HUES48 (cell line): ENCODE measurements around the gene HVCN1.
"Not testable (repeated sequence)": the region's sequence is repeated elsewhere in the genome, so short reads cannot be mapped to it uniquely, and the experiment has no call there.

ENCODE experiments used
- H3K27ac ChIP-seq: one replicate; pipeline ENCODE4 v1.7.0; 2013; ENCODE audit warnings: low read depth, low read length, inconsistent platforms
- H3K27me3 ChIP-seq: 2 replicates; pipeline ENCODE4 v1.6.1; 2013; ENCODE audit warnings: mild to moderate bottlenecking, low read length; ENCODE audit not compliant: control insufficient read depth, insufficient read depth
- H3K36me3 ChIP-seq: 2 replicates; pipeline ENCODE4 v1.6.1; 2013; ENCODE audit warnings: low read length; ENCODE audit not compliant: control insufficient read depth, insufficient read depth
- H3K4me1 ChIP-seq: 2 replicates; pipeline ENCODE4 v1.6.1; 2013; ENCODE audit warnings: mild to moderate bottlenecking, low read length; ENCODE audit not compliant: control insufficient read depth, insufficient read depth
- H3K4me3 ChIP-seq: 2 replicates; pipeline ENCODE4 v1.5.1; 2013; ENCODE audit warnings: mild to moderate bottlenecking, low read depth, low read length
- H3K9ac ChIP-seq: 2 replicates; pipeline ENCODE4 v1.6.1; 2013; ENCODE audit warnings: mild to moderate bottlenecking, low read depth, low read length, moderate library complexity
- H3K9me3 ChIP-seq: 2 replicates; pipeline ENCODE4 v1.6.1; 2013; ENCODE audit warnings: low read length; ENCODE audit not compliant: control insufficient read depth, insufficient read depth

HVCN1 gene

DNA sequence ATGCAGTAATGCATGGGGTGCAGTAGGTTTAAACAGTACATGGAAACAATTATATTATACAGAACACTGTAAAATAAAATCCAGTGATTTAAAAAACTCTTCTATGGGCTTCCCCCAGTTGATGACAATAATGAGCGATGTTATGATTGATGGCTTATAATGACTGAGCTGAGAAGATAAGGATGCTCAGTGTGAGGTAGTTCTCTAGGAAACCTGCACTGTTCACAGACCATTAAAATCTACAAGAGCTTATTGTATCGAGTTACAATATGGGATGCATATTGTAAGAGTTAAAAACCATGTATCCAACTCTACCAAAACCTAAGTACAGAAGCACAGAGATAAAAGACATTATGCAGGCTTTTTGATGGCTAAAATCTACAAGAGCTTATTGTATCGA lies 34.0 kb upstream of the HVCN1 start:
- peaks cover 97% of the 10 kb centered on the region for H3K36me3 ChIP-seq
- H3K9ac ChIP-seq, H3K27me3 ChIP-seq, H3K27ac ChIP-seq, H3K9me3 ChIP-seq, H3K4me3 ChIP-seq: not testable (repeated sequence)
- peaks cover 18% of the 10 kb centered on the region for H3K4me1 ChIP-seq

DNA sequence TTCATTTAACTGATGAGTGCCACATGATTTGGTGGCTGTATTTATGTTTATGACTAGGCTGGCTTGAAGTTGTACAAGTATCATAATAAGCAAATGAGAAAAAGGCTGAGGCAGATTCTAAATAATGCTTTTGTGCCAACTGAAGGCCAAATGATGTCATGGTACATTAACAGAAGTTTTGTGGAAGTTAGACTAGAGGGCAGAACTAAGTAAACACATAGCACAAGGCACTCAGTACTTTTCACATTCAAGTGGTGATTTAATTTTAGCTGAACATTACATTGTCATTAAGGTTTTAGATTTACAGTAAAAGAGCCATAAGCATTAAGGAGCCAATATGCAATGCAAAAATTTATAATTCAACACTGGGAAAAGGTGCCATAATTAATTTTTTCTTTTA lies 32.7 kb upstream of the HVCN1 start:
- no peak overlapping the region for H3K9ac ChIP-seq
- H3K4me1 ChIP-seq: peaks cover 7% of the 10 kb centered on the region
- no peaks in the 10 kb centered on the region; the same call in 1 of the 2 replicates for H3K27me3 ChIP-seq
- H3K36me3 ChIP-seq: peaks cover 93% of the 10 kb centered on the region
- H3K9me3 ChIP-seq: no peaks in the 10 kb centered on the region
- H3K4me3 ChIP-seq: no peak overlapping the region
- H3K27ac ChIP-seq: no peak overlapping the region

DNA sequence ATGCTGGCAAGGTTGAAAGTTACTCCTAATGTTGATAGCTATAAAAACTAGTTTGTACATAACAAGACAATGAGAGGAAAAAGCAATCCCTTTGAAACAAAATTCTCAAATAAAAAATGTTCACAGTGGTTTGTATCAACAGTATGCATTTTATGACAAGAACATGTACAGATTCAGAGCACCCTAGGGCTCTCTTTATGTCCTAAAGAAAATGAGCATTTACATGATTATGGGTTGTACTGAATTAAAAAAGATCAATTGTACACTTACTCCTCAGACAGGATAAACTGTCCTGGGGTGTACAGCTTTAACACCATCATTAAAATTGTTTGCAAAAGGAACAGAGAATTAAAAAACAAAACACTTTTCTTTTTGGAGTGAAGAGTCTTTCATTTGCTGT lies 31.6 kb upstream of the HVCN1 start:
- H3K9me3 ChIP-seq: no peaks in the 10 kb centered on the region
- no peaks in the 10 kb centered on the region; the same call in 1 of the 2 replicates for H3K27me3 ChIP-seq
- no peak overlapping the region for H3K27ac ChIP-seq
- H3K36me3 ChIP-seq: peaks cover 85% of the 10 kb centered on the region
- H3K4me3 ChIP-seq: no peak overlapping the region
- no peak overlapping the region for H3K9ac ChIP-seq
- H3K4me1 ChIP-seq: no peaks in the 10 kb centered on the region

DNA sequence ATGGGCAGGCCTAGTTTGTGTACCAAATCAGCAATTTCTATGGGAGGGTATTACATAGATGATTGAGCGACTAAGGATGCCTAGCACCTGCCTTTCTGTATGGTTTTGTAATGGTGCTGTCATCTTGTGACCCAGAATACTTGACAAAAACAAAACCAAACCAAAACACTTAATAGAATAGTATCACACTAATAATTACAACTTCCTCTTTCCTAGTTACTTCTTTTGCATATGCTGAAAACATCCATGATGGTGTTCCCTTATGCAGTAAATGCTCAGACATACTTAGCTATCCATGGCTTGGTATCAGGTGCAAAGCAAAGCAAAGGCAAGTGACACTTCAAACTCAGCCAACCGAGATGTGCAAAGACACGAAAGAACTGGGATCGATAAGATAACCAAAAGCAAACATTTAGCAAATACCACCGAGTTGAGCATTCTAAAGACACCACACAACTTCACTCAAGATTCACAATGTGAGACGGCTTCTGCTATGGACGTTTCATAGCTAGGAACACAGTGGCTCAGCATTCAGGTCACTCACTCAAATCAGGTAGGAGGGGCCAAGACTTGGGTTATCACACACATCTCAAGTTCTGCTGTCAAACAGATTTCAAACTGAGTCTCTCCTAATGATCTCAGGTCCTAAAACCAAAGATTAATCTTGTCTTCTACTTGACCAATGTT lies 29.4 kb upstream of the HVCN1 start:
- no peaks in the 10 kb centered on the region for H3K9me3 ChIP-seq
- H3K27me3 ChIP-seq: no peaks in the 10 kb centered on the region; the same call in 1 of the 2 replicates
- no peak overlapping the region for H3K4me3 ChIP-seq
- peaks cover 63% of the 10 kb centered on the region for H3K36me3 ChIP-seq
- no peaks in the 10 kb centered on the region for H3K4me1 ChIP-seq
- no peak overlapping the region for H3K27ac ChIP-seq
- no peak overlapping the region for H3K9ac ChIP-seq

DNA sequence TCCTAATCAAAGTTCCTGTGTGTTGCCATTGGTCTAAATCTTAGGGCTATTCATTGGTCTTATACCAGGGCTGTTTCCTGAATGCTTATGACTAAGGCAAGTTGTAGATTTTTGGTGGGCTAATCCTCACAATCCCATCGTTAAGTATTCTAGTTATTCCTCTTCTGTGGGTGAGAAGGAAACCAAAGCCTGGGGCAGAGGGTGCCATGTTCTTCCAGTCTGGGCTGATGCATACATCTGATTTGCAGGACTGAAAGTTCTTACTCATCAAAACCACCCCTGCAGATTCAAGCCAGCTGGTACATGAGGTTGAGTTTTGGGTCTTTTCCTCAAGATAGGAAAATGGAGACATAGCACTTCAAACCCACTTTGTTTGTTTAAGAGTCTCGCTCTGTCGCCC lies 28.1 kb upstream of the HVCN1 start:
- Histone ChIP-seq H3K9me3 (no peaks in the 10 kb centered on the region), H3K4me1 (no peaks in the 10 kb centered on the region), H3K27me3 (no peaks in the 10 kb centered on the region), H3K4me3 (no peak overlapping the region), H3K36me3 (peaks cover 50% of the 10 kb centered on the region), H3K9ac (no peak overlapping the region), H3K27ac (no peak overlapping the region)

DNA sequence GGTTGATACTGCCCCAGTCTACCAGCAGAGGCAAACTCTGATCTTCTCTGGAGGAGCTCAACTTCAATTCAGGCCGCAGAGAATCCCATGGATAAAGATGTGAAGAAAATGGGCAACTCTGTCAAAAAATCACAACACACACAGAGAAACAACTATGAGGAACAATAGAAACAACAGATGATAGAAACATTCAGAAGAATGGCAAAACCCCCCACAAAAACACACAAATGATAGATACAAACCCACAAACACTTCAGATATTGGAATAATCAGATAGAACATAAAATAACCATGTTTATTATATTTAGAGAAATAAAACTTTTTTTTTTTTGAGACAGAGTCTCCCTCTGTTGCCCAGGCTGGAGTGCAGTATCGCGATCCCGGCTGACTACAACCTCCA lies 20.0 kb upstream of the HVCN1 start:
- Histone ChIP-seq H3K36me3 (no peaks in the 10 kb centered on the region), H3K27ac (no peak overlapping the region), H3K4me1 (no peaks in the 10 kb centered on the region), H3K27me3 (no peaks in the 10 kb centered on the region), H3K4me3 (no peak overlapping the region), H3K9ac (no peak overlapping the region), H3K9me3 (no peaks in the 10 kb centered on the region)

DNA sequence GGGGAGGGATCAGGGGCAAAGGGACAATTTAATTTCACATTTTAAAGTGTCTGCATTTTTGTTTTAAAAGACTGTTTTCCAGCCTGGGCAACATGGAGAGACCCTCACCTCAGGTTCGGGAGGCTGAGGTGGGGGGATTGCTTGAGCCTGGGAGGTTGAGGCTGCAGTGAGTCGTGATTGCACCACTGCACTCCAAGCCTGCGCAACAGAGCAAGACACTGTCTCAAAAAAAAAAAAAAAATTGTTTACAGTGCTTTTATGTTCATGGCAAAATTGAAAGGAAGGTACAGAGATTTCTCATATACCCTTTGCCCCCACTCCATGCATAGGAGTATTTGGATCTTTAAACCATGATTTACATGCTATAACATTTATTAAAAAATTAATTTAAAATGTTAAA lies 16.4 kb upstream of the HVCN1 start:
- H3K4me3 ChIP-seq: no peak overlapping the region
- H3K27ac ChIP-seq: no peak overlapping the region
- no peaks in the 10 kb centered on the region for H3K27me3 ChIP-seq
- H3K9me3 ChIP-seq: no peaks in the 10 kb centered on the region
- no peak overlapping the region for H3K9ac ChIP-seq
- H3K4me1 ChIP-seq: no peaks in the 10 kb centered on the region
- no peaks in the 10 kb centered on the region for H3K36me3 ChIP-seq

DNA sequence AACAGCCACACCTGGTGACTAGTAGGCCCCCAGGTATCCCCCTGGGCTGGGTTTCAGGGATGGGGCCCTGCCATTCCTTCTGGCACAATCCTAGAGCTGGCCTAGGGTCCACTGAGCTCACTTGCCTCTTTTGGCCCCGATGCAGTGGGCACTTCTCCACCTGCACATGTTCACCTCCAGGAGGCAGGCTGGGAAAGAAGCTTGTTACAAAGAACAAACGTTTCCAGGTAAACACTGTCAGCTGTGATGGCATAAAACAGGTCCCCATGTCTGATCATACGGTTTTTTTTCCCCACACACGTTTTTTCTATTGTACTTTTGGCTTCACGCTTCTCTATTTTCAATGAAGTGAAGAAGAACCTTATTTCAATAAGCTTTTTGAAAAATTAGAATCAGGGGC lies 15.8 kb upstream of the HVCN1 start:
- Histone ChIP-seq H3K36me3 (no peaks in the 10 kb centered on the region), H3K27me3 (no peaks in the 10 kb centered on the region), H3K4me3 (no peak overlapping the region), H3K9ac (no peak overlapping the region), H3K4me1 (no peaks in the 10 kb centered on the region), H3K9me3 (no peaks in the 10 kb centered on the region), H3K27ac (no peak overlapping the region)

DNA sequence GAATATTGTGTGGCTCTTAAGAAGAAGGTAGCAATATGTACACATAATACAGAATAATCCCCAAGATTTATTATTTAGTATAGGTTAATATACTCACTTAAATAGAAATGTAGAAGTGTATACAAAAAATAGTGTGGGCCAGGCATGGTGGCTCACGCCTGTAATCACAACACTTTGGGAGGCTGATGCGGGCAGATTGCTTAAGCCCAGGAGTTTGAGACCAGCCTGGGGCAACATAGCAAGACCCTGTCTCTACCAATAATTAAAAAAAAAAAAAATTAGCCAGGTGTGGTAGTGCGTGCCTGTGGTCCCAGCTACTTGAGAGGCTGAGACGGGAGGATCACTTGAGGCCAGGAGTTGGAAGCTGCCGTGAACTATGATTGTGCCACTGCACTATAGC lies 15.3 kb upstream of the HVCN1 start:
- Histone ChIP-seq H3K4me1 (no peaks in the 10 kb centered on the region), H3K27me3 (no peaks in the 10 kb centered on the region), H3K27ac (no peak overlapping the region), H3K9me3 (no peaks in the 10 kb centered on the region), H3K36me3 (no peaks in the 10 kb centered on the region), H3K9ac (no peak overlapping the region), H3K4me3 (no peak overlapping the region)

DNA sequence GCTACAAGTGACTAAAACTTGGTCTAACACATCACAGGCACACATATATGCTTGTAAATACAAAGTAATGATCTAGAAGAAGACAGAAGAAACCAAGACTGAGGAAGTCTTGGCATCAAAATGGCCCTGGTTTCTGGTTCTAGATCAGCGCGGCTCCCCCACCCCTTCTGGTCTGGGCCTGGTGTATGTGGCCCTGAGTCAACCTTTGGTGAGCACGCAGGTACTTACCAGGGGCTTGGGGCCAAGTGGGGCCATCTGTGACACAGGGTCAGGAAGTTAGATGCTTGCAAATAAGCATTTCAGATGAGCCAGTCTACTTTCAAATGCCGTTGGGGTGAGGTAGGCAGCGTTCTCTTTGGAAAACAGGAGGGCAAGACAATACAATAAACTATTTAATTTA lies 13.2 kb upstream of the HVCN1 start:
- no peak overlapping the region for H3K9ac ChIP-seq
- H3K9me3 ChIP-seq: no peaks in the 10 kb centered on the region
- no peak overlapping the region for H3K27ac ChIP-seq
- H3K27me3 ChIP-seq: no peaks in the 10 kb centered on the region
- H3K4me1 ChIP-seq: no peaks in the 10 kb centered on the region
- H3K36me3 ChIP-seq: no peaks in the 10 kb centered on the region
- H3K4me3 ChIP-seq: no peak overlapping the region

DNA sequence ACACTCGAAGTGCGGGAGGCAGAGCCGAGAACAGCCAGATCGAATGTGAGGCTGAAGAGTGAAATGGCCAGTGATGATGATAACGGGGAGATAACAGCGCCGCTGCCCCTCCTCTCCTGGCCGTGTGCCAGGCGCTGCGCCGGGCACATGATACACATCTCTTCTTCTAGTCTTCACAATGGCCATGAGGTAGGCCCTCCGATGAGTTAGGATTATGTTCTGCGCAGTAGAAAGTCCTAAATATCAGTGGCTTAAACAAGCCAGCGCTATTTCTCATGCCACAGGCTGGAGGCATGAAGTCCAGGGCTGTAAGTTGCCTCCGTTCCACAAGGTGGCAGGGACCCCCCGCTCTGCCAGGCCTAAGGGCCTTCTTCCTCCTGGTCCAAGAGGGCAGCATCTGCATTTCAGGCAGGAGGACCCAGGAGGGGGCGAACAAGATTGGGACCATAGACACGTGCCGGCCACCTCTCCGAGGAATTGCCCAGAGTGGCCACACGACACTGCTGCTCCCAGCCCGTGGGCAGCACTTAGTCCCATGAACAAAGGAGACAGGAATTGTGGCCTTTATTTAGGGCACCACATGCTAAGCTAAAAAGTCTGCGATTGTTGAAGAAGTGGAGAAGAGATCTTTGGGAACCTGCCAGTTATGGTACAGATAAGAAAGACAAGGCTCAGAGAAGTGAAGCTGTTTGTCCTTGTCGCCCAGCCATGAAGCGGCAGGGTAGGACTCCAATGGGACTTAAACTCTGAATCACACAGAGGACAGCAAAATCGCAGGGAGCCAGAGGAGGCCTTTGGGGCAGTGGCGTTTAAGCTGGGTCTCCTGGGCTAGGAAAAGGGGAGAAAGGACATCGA lies 10.9 kb upstream of the HVCN1 start:
- Histone ChIP-seq H3K27me3 (no peaks in the 10 kb centered on the region), H3K27ac (no peak overlapping the region), H3K9ac (no peak overlapping the region)

More for the DNA sequence above, 10.9 kb upstream of the HVCN1 start:
- Histone ChIP-seq H3K9me3 (no peaks in the 10 kb centered on the region), H3K4me3 (no peak overlapping the region), H3K4me1 (no peaks in the 10 kb centered on the region), H3K36me3 (no peaks in the 10 kb centered on the region)
